HG03432 (cell line): ENCODE results near the gene HNF1B.
A peak's percentile ranks its signal among the peaks of the same experiment; 100 is the strongest.

Source experiments
- ATAC-seq: cut with Tn5 transposase; IDR thresholded peaks from one replicate; pipeline ENCODE4 v1.9.1; 2021; ENCODE audit warnings: mild to moderate bottlenecking, moderate library complexity; ENCODE audit not compliant: unreplicated experiment

Gene HNF1B

GRCh38 chr17:37762666-37763065 lies 17.8 kb upstream of the HNF1B start:
- ATAC-seq, result no peak

GRCh38 chr17:37761961-37762360 lies 17.1 kb upstream of the HNF1B start:
- ATAC-seq, result no peak

GRCh38 chr17:37761059-37761458 lies 16.2 kb upstream of the HNF1B start:
- peak; percentile 65 for ATAC-seq

GRCh38 chr17:37759014-37759637 lies 14.3 kb upstream of the HNF1B start:
- no peak for ATAC-seq

GRCh38 chr17:37756051-37756450 lies 11.2 kb upstream of the HNF1B start:
- ATAC-seq, result no peak

GRCh38 chr17:37755455-37755854 lies 10.6 kb upstream of the HNF1B start:
- no peak for ATAC-seq

GRCh38 chr17:37754363-37754762 lies 9.5 kb upstream of the HNF1B start:
- ATAC-seq, result no peak

- ATAC-seq, result no peak
Measured at GRCh38 chr17:37752482-37752881, 7.6 kb upstream of the HNF1B start.

- ATAC-seq, result peak; percentile 42
Measured at GRCh38 chr17:37750768-37751475, 6.1 kb upstream of the HNF1B start.

GRCh38 chr17:37750292-37750691 lies 5.4 kb upstream of the HNF1B start:
- ATAC-seq, result no peak

- no peak for ATAC-seq
Measured at GRCh38 chr17:37747222-37747621, 2.4 kb upstream of the HNF1B start.

GRCh38 chr17:37746617-37747016 lies 1.8 kb upstream of the HNF1B start:
- no peak for ATAC-seq

- no peak for ATAC-seq
Measured at GRCh38 chr17:37745801-37746426, 1.1 kb upstream of the HNF1B start.

GRCh38 chr17:37744633-37744927 lies 279 bp downstream of the HNF1B start:
- no peak for ATAC-seq

- peak; percentile 16 for ATAC-seq
Measured at GRCh38 chr17:37743875-37744632, 805 bp downstream of the HNF1B start.

GRCh38 chr17:37743612-37743874 lies 1.3 kb downstream of the HNF1B start:
- no peak for ATAC-seq

GRCh38 chr17:37742762-37743611 lies 1.9 kb downstream of the HNF1B start:
- no peak for ATAC-seq

- ATAC-seq, result no peak
Measured at GRCh38 chr17:37742116-37742761, 2.6 kb downstream of the HNF1B start.

- no peak for ATAC-seq
Measured at GRCh38 chr17:37741341-37742115, 3.3 kb downstream of the HNF1B start.

- ATAC-seq, result no peak
Measured at GRCh38 chr17:37740915-37741314, 3.9 kb downstream of the HNF1B start.
